Keratinocyte (primary cell): ENCODE measurements around the gene TPPP2. TPM values are rescaled to one million over a fixed set of nuclear protein-coding genes. Genes with fewer than 3 reads are reported as not detected.

Experiments
- DNase-seq: peaks from one replicate; pipeline ENCODE4 v3.0.0-alpha.2; 2011; ENCODE audit warnings: low read depth, missing footprints, low spot score
- FAIRE-seq: peaks from 2 replicates; lab custom pipeline; 2011; peaks lifted over from hg19 to GRCh38; lab: Jason Lieb, UNC
- H2AFZ ChIP-seq: 2 replicates; pipeline ENCODE4 v1.6.0; 2012; ENCODE audit warnings: low read length, control low read depth, inconsistent platforms; ENCODE audit not compliant: control insufficient read depth
- H3K27ac ChIP-seq: 2 replicates; pipeline ENCODE4 v1.5.1; 2011; ENCODE audit warnings: low read length; ENCODE audit not compliant: control insufficient read depth, insufficient read depth
- H3K27me3 ChIP-seq: 3 replicates; pipeline ENCODE4 v1.6.0; 2011; ENCODE audit warnings: low read length; ENCODE audit not compliant: control insufficient read depth, insufficient read depth; ENCODE audit errors: extremely low read depth
- H3K36me3 ChIP-seq, 2 experiments: 2 replicates in 1 of 2; 3 replicates in 1 of 2; pipeline ENCODE4 v1.5.1; 2011; ENCODE audit warnings: low read length in 2 of 2, mild to moderate bottlenecking in 1 of 2; ENCODE audit not compliant: control insufficient read depth in 2 of 2, insufficient read depth in 2 of 2; ENCODE audit errors: extremely low read depth in 1 of 2
- H3K4me1 ChIP-seq: 3 replicates; pipeline ENCODE4 v1.5.1; 2011; ENCODE audit warnings: low read length; ENCODE audit not compliant: control insufficient read depth, insufficient read depth; ENCODE audit errors: extremely low read depth
- H3K4me2 ChIP-seq: 3 replicates; pipeline ENCODE4 v1.6.0; 2011; ENCODE audit warnings: low read depth, low read length; ENCODE audit not compliant: control insufficient read depth, insufficient read depth; ENCODE audit errors: extremely low read depth
- H3K4me3 ChIP-seq, 3 experiments: fragments of 200-600 bp in 1 of 3; sonication (generic) in 1 of 3; 2 replicates in 2 of 3; 3 replicates in 1 of 3; pipeline ENCODE4 v1.5.1; 2011 to 2016; ENCODE audit warnings: low read length in 3 of 3, mild to moderate bottlenecking in 3 of 3, control low read depth in 2 of 3, inconsistent platforms in 1 of 3, low read depth in 1 of 3, mixed read lengths in 1 of 3, mixed run types in 1 of 3, moderate library complexity in 1 of 3; ENCODE audit not compliant: control insufficient read depth in 2 of 3, insufficient read depth in 2 of 3; ENCODE audit errors: extremely low read depth in 1 of 3
- H3K79me2 ChIP-seq: 2 replicates; pipeline ENCODE4 v1.6.0; 2012; ENCODE audit warnings: low read length; ENCODE audit not compliant: control insufficient read depth, insufficient read depth
- H3K9ac ChIP-seq: 3 replicates; pipeline ENCODE4 v1.6.0; 2011; ENCODE audit warnings: low read length; ENCODE audit not compliant: control insufficient read depth, insufficient read depth; ENCODE audit errors: extremely low read depth
- H3K9me1 ChIP-seq: 3 replicates; pipeline ENCODE4 v1.6.0; 2011; ENCODE audit warnings: low read length; ENCODE audit not compliant: control insufficient read depth, insufficient read depth; ENCODE audit errors: extremely low read depth
- H3K9me3 ChIP-seq: 2 replicates; pipeline ENCODE4 v1.5.1; 2012; ENCODE audit warnings: low read depth, low read length; ENCODE audit not compliant: control insufficient read depth
- H4K20me1 ChIP-seq: 3 replicates; pipeline ENCODE4 v1.6.0; 2011; ENCODE audit warnings: low read length; ENCODE audit not compliant: control insufficient read depth, insufficient read depth; ENCODE audit errors: extremely low read depth
- CTCF ChIP-seq, 3 experiments: IDR thresholded peaks in 1 of 3; conservative IDR thresholded peaks in 1 of 3; optimal IDR thresholded peaks in 1 of 3; 2 replicates in 2 of 3; 3 replicates in 1 of 3; pipeline versions ENCODE3 to v1.5.1; 2011; ENCODE audit warnings: low read length in 3 of 3, mild to moderate bottlenecking in 3 of 3, moderate library complexity in 2 of 3, control low read depth in 1 of 3, inconsistent platforms in 1 of 3; ENCODE audit not compliant: insufficient read depth in 2 of 3; ENCODE audit errors: extremely low read depth in 1 of 3
- EZH2 ChIP-seq: IDR thresholded peaks from one replicate; pipeline ENCODE4 v1.6.1; 2012; ENCODE audit warnings: inconsistent platforms, mild to moderate bottlenecking, low read length, moderate library complexity
- dilution Hi-C: fragments of 300-500 bp; cut with MboI; formaldehyde crosslinking; loops from one replicate; pipeline ENCODE4 v1.7.0; 2020; ENCODE audit warnings: low sequenced_read_pairs; ENCODE audit not compliant: extremely low pct_ligation_motif_present
- polyA plus RNA-seq, 5 experiments: library from polyadenylated mRNA; depleted of rRNA in 3 of 5; stranded (reverse) in 3 of 5; stranded (forward) in 1 of 5; unstranded in 1 of 5; fragments of >200 nt; gene quantifications; 1 replicate in 1 of 5; 2 replicates in 3 of 5; 3 replicates in 1 of 5; pipeline versions ENCODE4 v1.2.1 to v1.2.3, GENCODE V29; 2011 to 2012; ENCODE audit warnings: missing spikeins in 2 of 5, low read depth in 1 of 5, low replicate concordance in 1 of 5

Gene TPPP2
- polyA plus RNA-seq, 1 donor (not counting 4 experiments of a cell fraction or from before 2014, with no cell fraction given): not detected

- H3K27me3 ChIP-seq: peaks cover 3% of the 10 kb centered on the region
- H3K9me1 ChIP-seq: no peaks in the 10 kb centered on the region
- H3K9ac ChIP-seq: no peak overlapping the region
- H4K20me1 ChIP-seq: no peaks in the 10 kb centered on the region
- no peaks in the 10 kb centered on the region for H3K36me3 ChIP-seq
- no peaks in the 10 kb centered on the region for H3K9me3 ChIP-seq
- no peaks in the 10 kb centered on the region for H3K4me1 ChIP-seq
- no peak overlapping the region for H3K27ac ChIP-seq
- TF ChIP-seq CTCF (optimal IDR thresholded peaks at IDR 0.05 in 1 of 3, IDR thresholded peaks at IDR 0.05 in 1 of 3, conservative IDR thresholded peaks at IDR 0.05 in 1 of 3; ENCODE audit: extremely low read depth in 1 of 3, insufficient read depth in 2 of 3, low read length in 3 of 3) (no peak), EZH2 (no peak)
- H3K4me3 ChIP-seq: no peak overlapping the region
- H3K79me2 ChIP-seq: no peaks in the 10 kb centered on the region
- no peak for DNase-seq
- no peak overlapping the region for H2AFZ ChIP-seq
- no peak overlapping the region for H3K4me2 ChIP-seq
- no peak for FAIRE-seq
- dilution Hi-C loops: no loop called here
Observed at GRCh38 chr14:21032326-21033132, 2.5 kb downstream of the TPPP2 start.

GRCh38 chr14:21033133-21033698, 3.2 kb downstream of the TPPP2 start:
- dilution Hi-C loops: no loop called here

More at GRCh38 chr14:21033133-21033698, 3.2 kb downstream of the TPPP2 start:
- H3K9ac ChIP-seq: no peak overlapping the region
- DNase-seq (no peak), FAIRE-seq (no peak)
- no peak overlapping the region for H2AFZ ChIP-seq
- H4K20me1 ChIP-seq: no peaks in the 10 kb centered on the region
- no peak overlapping the region for H3K4me3 ChIP-seq
- no peaks in the 10 kb centered on the region for H3K79me2 ChIP-seq
- peaks cover 3% of the 10 kb centered on the region for H3K27me3 ChIP-seq
- no peak overlapping the region for H3K4me2 ChIP-seq
- H3K36me3 ChIP-seq: no peaks in the 10 kb centered on the region
- H3K9me3 ChIP-seq: no peaks in the 10 kb centered on the region
- H3K9me1 ChIP-seq: no peaks in the 10 kb centered on the region
- no peak for TF ChIP-seq EZH2
- no peak for TF ChIP-seq CTCF (optimal IDR thresholded peaks at IDR 0.05 in 1 of 3, IDR thresholded peaks at IDR 0.05 in 1 of 3, conservative IDR thresholded peaks at IDR 0.05 in 1 of 3; ENCODE audit: extremely low read depth in 1 of 3, insufficient read depth in 2 of 3, low read length in 3 of 3)
- no peak overlapping the region for H3K27ac ChIP-seq
- H3K4me1 ChIP-seq: no peaks in the 10 kb centered on the region
